WTC11 (cell line): ENCODE results near the gene GHRL.

Experiments used
- CBFB ChIP-seq: sonication (generic); formaldehyde crosslinking; IDR thresholded peaks from 2 replicates; pipeline ENCODE4 v1.8.1; 2022; ENCODE audit warnings: mild to moderate bottlenecking, low read depth, missing genetic modification reagents
- CREB1 ChIP-seq: sonication (generic); formaldehyde crosslinking; IDR thresholded peaks from 2 replicates; pipeline ENCODE4 v1.8.0; 2023; ENCODE audit warnings: mild to moderate bottlenecking, missing genetic modification reagents
- ETV6 ChIP-seq: sonication (generic); formaldehyde crosslinking; IDR thresholded peaks from 2 replicates; pipeline ENCODE4 v1.8.1; 2022; ENCODE audit warnings: mild to moderate bottlenecking, missing genetic modification reagents
- IRF2 ChIP-seq: sonication (generic); formaldehyde crosslinking; IDR thresholded peaks from 2 replicates; pipeline ENCODE4 v1.8.0; 2022; ENCODE audit warnings: low read depth, missing genetic modification reagents, borderline replicate concordance
- KAT7 ChIP-seq: sonication (generic); formaldehyde crosslinking; IDR thresholded peaks from 2 replicates; pipeline ENCODE4 v1.8.1; 2023; ENCODE audit warnings: missing genetic modification reagents, mild to moderate bottlenecking, borderline replicate concordance
- TF ChIP-seq, protein P1 (sequence below): fragments of 200-600 bp; IDR thresholded peaks from 2 replicates; pipeline ENCODE4 v1.8.0; 2022; ENCODE audit warnings: antibody characterized with exemption
- TF ChIP-seq, protein P2 (sequence below): fragments of 250-450 bp; sonication (Bioruptor Pico); IDR thresholded peaks from 2 replicates; pipeline ENCODE4 v2.1.2; 2022; ENCODE audit warnings: mild to moderate bottlenecking, moderate library complexity
- TF ChIP-seq, protein P3 (sequence below): sonication (generic); formaldehyde crosslinking; IDR thresholded peaks from 2 replicates; pipeline ENCODE4 v1.8.0; 2022; ENCODE audit warnings: mild to moderate bottlenecking, missing genetic modification reagents
- TF ChIP-seq, protein P4 (sequence below): sonication (generic); formaldehyde crosslinking; conservative IDR thresholded peaks from 2 replicates; pipeline ENCODE4 v1.8.1; 2023; ENCODE audit warnings: mild to moderate bottlenecking, low read depth, missing genetic modification reagents, moderate library complexity

DNA sequence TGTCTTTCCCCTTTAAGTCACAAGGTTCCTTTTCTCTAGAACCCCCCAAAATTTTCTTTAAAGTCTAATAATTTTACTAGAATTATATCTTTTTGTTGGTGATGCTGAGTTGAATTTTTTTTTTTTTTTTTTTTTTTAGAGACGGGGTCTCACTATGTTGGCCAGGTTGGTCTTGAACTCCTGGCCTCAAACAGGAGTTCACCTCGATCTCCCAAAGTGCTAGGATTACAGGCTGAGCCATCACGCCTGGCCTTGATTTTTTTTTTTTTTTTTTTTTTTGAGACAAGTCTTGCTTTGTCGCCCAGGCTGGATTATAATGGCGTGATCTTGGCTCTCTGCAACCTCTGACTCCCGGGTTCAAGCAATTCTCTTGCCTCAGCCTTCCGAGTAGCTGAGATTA, 15.9 kb upstream of the GHRL start:
- TF ChIP-seq, protein P1, sequence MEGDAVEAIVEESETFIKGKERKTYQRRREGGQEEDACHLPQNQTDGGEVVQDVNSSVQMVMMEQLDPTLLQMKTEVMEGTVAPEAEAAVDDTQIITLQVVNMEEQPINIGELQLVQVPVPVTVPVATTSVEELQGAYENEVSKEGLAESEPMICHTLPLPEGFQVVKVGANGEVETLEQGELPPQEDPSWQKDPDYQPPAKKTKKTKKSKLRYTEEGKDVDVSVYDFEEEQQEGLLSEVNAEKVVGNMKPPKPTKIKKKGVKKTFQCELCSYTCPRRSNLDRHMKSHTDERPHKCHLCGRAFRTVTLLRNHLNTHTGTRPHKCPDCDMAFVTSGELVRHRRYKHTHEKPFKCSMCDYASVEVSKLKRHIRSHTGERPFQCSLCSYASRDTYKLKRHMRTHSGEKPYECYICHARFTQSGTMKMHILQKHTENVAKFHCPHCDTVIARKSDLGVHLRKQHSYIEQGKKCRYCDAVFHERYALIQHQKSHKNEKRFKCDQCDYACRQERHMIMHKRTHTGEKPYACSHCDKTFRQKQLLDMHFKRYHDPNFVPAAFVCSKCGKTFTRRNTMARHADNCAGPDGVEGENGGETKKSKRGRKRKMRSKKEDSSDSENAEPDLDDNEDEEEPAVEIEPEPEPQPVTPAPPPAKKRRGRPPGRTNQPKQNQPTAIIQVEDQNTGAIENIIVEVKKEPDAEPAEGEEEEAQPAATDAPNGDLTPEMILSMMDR, result no peak
- TF ChIP-seq CREB1, result no peak
- TF ChIP-seq, protein P2, sequence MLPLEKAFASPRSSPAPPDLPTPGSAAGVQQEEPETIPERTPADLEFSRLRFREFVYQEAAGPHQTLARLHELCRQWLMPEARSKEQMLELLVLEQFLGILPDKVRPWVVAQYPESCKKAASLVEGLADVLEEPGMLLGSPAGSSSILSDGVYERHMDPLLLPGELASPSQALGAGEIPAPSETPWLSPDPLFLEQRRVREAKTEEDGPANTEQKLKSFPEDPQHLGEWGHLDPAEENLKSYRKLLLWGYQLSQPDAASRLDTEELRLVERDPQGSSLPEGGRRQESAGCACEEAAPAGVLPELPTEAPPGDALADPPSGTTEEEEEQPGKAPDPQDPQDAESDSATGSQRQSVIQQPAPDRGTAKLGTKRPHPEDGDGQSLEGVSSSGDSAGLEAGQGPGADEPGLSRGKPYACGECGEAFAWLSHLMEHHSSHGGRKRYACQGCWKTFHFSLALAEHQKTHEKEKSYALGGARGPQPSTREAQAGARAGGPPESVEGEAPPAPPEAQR (CRISPR knock-in tag), result no peak
- TF ChIP-seq CBFB, result no peak
- no peak for TF ChIP-seq ETV6 (CRISPR knock-in tag)
- no peak for TF ChIP-seq IRF2 (CRISPR knock-in tag)
- TF ChIP-seq, protein P3, sequence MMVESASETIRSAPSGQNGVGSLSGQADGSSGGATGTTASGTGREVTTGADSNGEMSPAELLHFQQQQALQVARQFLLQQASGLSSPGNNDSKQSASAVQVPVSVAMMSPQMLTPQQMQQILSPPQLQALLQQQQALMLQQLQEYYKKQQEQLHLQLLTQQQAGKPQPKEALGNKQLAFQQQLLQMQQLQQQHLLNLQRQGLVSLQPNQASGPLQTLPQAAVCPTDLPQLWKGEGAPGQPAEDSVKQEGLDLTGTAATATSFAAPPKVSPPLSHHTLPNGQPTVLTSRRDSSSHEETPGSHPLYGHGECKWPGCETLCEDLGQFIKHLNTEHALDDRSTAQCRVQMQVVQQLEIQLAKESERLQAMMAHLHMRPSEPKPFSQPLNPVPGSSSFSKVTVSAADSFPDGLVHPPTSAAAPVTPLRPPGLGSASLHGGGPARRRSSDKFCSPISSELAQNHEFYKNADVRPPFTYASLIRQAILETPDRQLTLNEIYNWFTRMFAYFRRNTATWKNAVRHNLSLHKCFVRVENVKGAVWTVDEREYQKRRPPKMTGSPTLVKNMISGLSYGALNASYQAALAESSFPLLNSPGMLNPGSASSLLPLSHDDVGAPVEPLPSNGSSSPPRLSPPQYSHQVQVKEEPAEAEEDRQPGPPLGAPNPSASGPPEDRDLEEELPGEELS (CRISPR knock-in tag), result no peak
- TF ChIP-seq KAT7 (CRISPR knock-in tag), result no peak
- TF ChIP-seq, protein P4, sequence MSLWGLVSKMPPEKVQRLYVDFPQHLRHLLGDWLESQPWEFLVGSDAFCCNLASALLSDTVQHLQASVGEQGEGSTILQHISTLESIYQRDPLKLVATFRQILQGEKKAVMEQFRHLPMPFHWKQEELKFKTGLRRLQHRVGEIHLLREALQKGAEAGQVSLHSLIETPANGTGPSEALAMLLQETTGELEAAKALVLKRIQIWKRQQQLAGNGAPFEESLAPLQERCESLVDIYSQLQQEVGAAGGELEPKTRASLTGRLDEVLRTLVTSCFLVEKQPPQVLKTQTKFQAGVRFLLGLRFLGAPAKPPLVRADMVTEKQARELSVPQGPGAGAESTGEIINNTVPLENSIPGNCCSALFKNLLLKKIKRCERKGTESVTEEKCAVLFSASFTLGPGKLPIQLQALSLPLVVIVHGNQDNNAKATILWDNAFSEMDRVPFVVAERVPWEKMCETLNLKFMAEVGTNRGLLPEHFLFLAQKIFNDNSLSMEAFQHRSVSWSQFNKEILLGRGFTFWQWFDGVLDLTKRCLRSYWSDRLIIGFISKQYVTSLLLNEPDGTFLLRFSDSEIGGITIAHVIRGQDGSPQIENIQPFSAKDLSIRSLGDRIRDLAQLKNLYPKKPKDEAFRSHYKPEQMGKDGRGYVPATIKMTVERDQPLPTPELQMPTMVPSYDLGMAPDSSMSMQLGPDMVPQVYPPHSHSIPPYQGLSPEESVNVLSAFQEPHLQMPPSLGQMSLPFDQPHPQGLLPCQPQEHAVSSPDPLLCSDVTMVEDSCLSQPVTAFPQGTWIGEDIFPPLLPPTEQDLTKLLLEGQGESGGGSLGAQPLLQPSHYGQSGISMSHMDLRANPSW (CRISPR knock-in tag), result no peak
